Adrenal gland (tissue), 12 donors: ENCODE data around the gene CALML6. TPM values are rescaled to one million over a fixed set of nuclear protein-coding genes. Genes with fewer than 3 reads are reported as not detected.

ENCODE experiments used
- DNase-seq, 7 donors: peaks; one replicate each; pipeline ENCODE4 v3.0.0-alpha.2; 2019 to 2020
- H3K27ac ChIP-seq, 5 donors: fragments of 200-600 bp; sonication (generic) in 4 of 5; 1 replicate in 3 of 5; 2 replicates in 2 of 5; pipeline versions ENCODE4 v1.5.1 to v1.8.0; 2016 to 2020; ENCODE audit warnings: mild to moderate bottlenecking in 1 of 5
- H3K27me3 ChIP-seq: fragments of 200-600 bp; 2 replicates; pipeline ENCODE4 v1.8.0; 2021
- H3K36me3 ChIP-seq, 2 donors: fragments of 200-600 bp; replicated peaks in 1 of 2; 1 replicate in 1 of 2; 2 replicates in 1 of 2; pipeline versions ENCODE4 v1.5.1 to v1.8.0; 2018 to 2022
- H3K4me1 ChIP-seq, 2 donors: fragments of 200-600 bp; replicated peaks in 1 of 2; 1 replicate in 1 of 2; 2 replicates in 1 of 2; pipeline versions ENCODE4 v1.5.1 to v1.8.0; 2018 to 2021
- H3K4me3 ChIP-seq, 4 donors: fragments of 200-600 bp; sonication (generic) in 3 of 4; one replicate each; pipeline ENCODE4 v1.5.1; 2016 to 2018
- H3K9me3 ChIP-seq, 3 donors: fragments of 200-600 bp; sonication (generic) in 1 of 3; replicated peaks in 1 of 3; 1 replicate in 2 of 3; 2 replicates in 1 of 3; pipeline versions ENCODE4 v1.5.1 to v1.8.0; 2016 to 2021
- POLR2A ChIP-seq, 2 donors: fragments of 450-650 bp; IDR thresholded peaks; one replicate each; pipeline ENCODE4 v1.6.1; 2017; ENCODE audit warnings: antibody characterized with exemption in 2 of 2, mild to moderate bottlenecking in 2 of 2, moderate library complexity in 1 of 2
- WGBS, 4 donors: extraction: QIAGEN DNeasy Blood & Tissue Kit in 2 of 4; methylation state at CpG; one replicate each; pipeline versions ENCODE4 v1.1.5 to v1.1.7; 2013 to 2017; 5-methylcytosine and 5-hydroxymethylcytosine counted together
- intact Hi-C, 2 donors: fragments of 100-400 bp; cut with DNase I; formaldehyde crosslinking; loops; one replicate each; pipeline versions ENCODE4 v1.14.1 to v1.15.0; 2022 to 2023
- polyA plus RNA-seq, 3 donors: library from polyadenylated mRNA; stranded (reverse); fragments of 200-250 nt in 2 of 3; fragments of 350-450 nt in 1 of 3; fragmentation: Illumina TruSeq in 1 of 3; extraction: RNeasy Lipid Tissue Mini Kit (QIAGEN cat#74804) in 1 of 3; gene quantifications; one replicate each; pipeline ENCODE4 v1.2.3, GENCODE V29; 2013 to 2014
- total RNA-seq, 9 donors: library from RNA; depleted of rRNA in 4 of 9; stranded (reverse); fragments of >200 nt in 4 of 9; fragments of 120-200 nt in 1 of 9; fragmentation: NEBNext Ultra II Directional in 1 of 9; extraction: Animal tissue kit (Norgen Biotek cat#: 25700) in 1 of 9; gene quantifications; one replicate each; pipeline versions ENCODE4 v1.1.0 to v1.2.4, GENCODE V29; 2013 to 2023
- TF ChIP-seq, protein P1 (sequence below), 6 experiments: fragments of 450-650 bp in 4 of 6; fragments of 200-600 bp in 2 of 6; sonication (generic) in 1 of 6; IDR thresholded peaks; 1 replicate in 5 of 6; 2 replicates in 1 of 6; pipeline versions ENCODE4 v1.5.1 to v1.8.0; 2016 to 2021; ENCODE audit warnings: antibody characterized with exemption in 6 of 6, mild to moderate bottlenecking in 2 of 6, moderate library complexity in 1 of 6
- donor health status: healthy with polysubstance abuse.
- donor health status: Bipolar disorder and iron deficiency.
- donor health status: DM: yes; HTN: yes; CAD: no.
- donor health status: DM: no; HTN: no; CAD: no.
- donor health status: DM: no; HTN: no; CAD: no.
- donor health status: DM: yes; HTN: yes; CAD: no.

CALML6 gene
- total and polyA plus RNA-seq, 12 donors = 0.17 to 4.7 (median 0.48) TPM; not detected in 6

DNA sequence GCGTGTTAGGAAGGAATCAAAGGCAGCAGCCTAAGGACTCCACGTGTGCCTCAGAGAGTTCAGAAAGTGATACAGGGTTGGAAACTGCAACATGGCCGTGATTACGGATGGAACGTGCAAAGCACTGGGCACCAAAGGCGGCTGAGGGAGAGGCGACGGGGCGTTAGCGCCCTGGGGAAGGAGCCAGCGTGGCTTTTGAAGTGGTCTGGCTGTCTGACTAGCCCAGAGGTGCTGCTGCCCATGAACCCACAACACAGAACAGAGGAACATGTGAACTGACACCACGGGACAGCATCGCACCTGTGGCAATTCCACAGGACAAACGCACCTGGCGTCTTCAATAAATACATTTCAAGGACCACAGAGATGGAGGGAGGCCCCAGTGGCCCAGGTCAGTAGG is 22.0 kb downstream of the CALML6 start:
- no peak overlapping the region for H3K4me3 ChIP-seq
- WGBS, 4 donors = 69 to 80% (median 77%) methylated on average over 13 to 15 of the region's 15 CpGs
- TF ChIP-seq, protein P1, sequence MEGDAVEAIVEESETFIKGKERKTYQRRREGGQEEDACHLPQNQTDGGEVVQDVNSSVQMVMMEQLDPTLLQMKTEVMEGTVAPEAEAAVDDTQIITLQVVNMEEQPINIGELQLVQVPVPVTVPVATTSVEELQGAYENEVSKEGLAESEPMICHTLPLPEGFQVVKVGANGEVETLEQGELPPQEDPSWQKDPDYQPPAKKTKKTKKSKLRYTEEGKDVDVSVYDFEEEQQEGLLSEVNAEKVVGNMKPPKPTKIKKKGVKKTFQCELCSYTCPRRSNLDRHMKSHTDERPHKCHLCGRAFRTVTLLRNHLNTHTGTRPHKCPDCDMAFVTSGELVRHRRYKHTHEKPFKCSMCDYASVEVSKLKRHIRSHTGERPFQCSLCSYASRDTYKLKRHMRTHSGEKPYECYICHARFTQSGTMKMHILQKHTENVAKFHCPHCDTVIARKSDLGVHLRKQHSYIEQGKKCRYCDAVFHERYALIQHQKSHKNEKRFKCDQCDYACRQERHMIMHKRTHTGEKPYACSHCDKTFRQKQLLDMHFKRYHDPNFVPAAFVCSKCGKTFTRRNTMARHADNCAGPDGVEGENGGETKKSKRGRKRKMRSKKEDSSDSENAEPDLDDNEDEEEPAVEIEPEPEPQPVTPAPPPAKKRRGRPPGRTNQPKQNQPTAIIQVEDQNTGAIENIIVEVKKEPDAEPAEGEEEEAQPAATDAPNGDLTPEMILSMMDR (IDR thresholded peaks at IDR 0.05) = no peak
- no peak for TF ChIP-seq POLR2A (IDR thresholded peaks at IDR 0.05)

DNA sequence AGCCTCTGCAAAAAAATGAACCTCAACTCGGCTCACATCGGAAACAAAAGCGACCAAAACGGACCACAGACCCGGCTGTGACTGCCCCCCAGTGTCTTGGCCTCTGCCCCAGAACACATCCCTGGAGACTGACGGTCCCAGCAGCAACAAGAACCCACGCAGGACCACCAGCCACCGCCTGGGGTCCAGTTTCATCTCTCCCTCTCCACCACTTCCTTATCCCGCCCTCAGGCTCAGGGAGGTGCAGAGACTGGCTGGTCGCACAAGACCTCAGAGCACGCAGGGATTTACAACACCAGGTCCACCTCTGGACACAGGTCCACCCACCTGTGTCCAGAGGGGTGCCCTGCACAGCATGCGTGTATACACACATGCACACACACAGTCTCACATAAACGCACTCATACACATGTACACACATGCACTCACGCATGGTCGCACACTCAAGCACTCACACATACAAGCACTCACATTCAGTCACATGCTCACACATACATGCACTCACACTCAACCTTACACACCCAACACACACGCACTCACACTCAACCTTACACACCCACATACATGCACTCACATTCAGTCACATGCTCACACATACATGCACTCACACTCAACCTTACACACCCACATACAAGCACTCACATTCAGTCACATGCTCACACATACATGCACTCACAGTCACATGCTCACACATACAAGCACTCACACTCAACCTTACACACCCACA is 22.7 kb downstream of the CALML6 start:
- H3K27ac ChIP-seq = no peak overlapping the region
- H3K4me1 ChIP-seq = no peaks in the 10 kb centered on the region
- H3K9me3 ChIP-seq = no peaks in the 10 kb centered on the region
- H3K4me3 ChIP-seq = no peak overlapping the region
- H3K36me3 ChIP-seq = no peaks in the 10 kb centered on the region
- H3K27me3 ChIP-seq = no peaks in the 10 kb centered on the region
- 68 to 77% (median 69%) methylated on average over 10 to 16 of the region's 16 CpGs for WGBS, 4 donors
- TF ChIP-seq, protein P1 (IDR thresholded peaks at IDR 0.05) = no peak
- no peak for TF ChIP-seq POLR2A (IDR thresholded peaks at IDR 0.05)
- no peak for DNase-seq
- intact Hi-C loops = no loop called here

More for the DNA sequence above, 22.0 kb downstream of the CALML6 start:
- no peaks in the 10 kb centered on the region for H3K27me3 ChIP-seq
- no peaks in the 10 kb centered on the region for H3K4me1 ChIP-seq
- no peaks in the 10 kb centered on the region for H3K36me3 ChIP-seq
- DNase-seq = no peak
- intact Hi-C loops = no loop called here
- no peak overlapping the region for H3K27ac ChIP-seq
- H3K9me3 ChIP-seq = no peaks in the 10 kb centered on the region

DNA sequence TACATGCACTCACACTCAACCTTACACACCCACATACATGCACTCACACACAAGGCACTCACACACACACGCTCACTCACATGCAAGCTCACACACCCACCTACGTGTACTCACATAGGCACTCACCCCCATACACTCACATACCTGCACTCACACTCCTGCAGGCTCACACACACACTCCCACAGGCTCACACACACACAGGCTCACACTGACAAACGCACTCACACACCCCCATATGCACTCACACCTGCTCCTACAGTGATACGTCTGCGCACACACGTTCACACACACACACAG is 23.2 kb downstream of the CALML6 start:
- no peaks in the 10 kb centered on the region for H3K36me3 ChIP-seq
- intact Hi-C loops = no loop called here

DNA sequence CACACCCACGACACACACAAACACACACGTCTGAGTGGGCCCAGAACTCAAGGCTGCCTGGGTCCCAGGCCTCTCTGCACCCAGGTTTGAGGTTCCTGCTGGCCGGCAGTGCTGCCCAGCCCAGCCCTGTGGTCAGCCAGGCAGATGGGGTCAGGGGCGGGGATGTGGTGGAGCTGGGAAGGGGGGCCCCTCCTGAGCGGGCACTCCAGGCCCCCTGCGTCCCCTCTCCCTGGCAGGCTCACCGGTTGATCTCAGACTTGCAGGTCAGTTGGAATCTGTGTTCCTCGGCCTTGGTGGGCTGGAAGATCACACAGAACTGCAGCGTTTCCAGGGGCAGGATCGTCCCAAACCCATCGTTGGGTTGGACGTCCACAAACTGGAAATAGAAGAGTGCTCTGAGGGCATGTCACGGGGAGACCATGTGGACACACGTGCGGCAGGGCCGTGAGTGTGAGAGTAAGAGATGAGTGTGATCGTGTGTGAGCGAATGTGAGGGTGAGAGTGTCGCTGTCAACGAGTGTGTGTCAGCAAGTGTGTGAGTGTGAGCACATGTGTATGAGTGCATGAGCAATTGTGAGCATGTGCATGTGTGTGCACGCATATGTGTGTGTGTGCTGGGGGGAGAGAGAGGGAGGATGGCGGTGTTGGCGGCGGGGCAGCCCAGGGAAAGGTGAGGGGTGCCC is 23.7 kb downstream of the CALML6 start:
- H3K36me3 ChIP-seq = no peaks in the 10 kb centered on the region
- 77 to 87% (median 83%) methylated on average over 18 to 24 of the region's 24 CpGs for whole genome bisulfite sequencing, 4 donors
- H3K4me1 ChIP-seq = no peaks in the 10 kb centered on the region
- no peak overlapping the region for H3K4me3 ChIP-seq
- H3K27ac ChIP-seq = no peak overlapping the region
- H3K27me3 ChIP-seq = no peaks in the 10 kb centered on the region
- H3K9me3 ChIP-seq = no peaks in the 10 kb centered on the region
- no peak for DNase-seq
- no peak for TF ChIP-seq POLR2A (IDR thresholded peaks at IDR 0.05)
- TF ChIP-seq, protein P1 (IDR thresholded peaks at IDR 0.05) = no peak
- intact Hi-C loops = no loop called here

More for the DNA sequence above, 23.2 kb downstream of the CALML6 start:
- no peak for DNase-seq
- TF ChIP-seq, protein P1 (IDR thresholded peaks at IDR 0.05) = no peak
- TF ChIP-seq POLR2A (IDR thresholded peaks at IDR 0.05) = no peak
- Histone ChIP-seq H3K27me3 (no peaks in the 10 kb centered on the region), H3K9me3 (no peaks in the 10 kb centered on the region), H3K27ac (no peak overlapping the region), H3K4me3 (no peak overlapping the region), H3K4me1 (no peaks in the 10 kb centered on the region)
- WGBS, 4 donors = 67 to 77% (median 74%) methylated on average over 6 of the region's 6 CpGs
